ENCODE results near the gene SOCS1. TPM values are rescaled to one million over a fixed set of nuclear protein-coding genes. Genes with fewer than 3 reads are reported as not detected.

SOCS1 gene
- total and polyA plus RNA-seq, 2 of the 8 experiments (the other 6 are each of a cell fraction or from before 2014, with no cell fraction given) = 21.0 to 48.9 TPM

- TF ChIP-seq GTF2F1 (IDR thresholded peaks at IDR 0.05; ENCODE audit: borderline replicate concordance, low read depth, low read length) (no peak), POLR2A (IDR thresholded peaks at IDR 0.05; ENCODE audit: control extremely low read depth in 1 of 2, low read depth in 2 of 2, low read length in 2 of 2) (no peak), KDM4A (IDR thresholded peaks at IDR 0.05; ENCODE audit: low read depth, low read length, severe bottlenecking) (no peak), CHD7 (IDR thresholded peaks at IDR 0.05; ENCODE audit: insufficient replicate concordance, low read length) (no peak), SP4 (IDR thresholded peaks at IDR 0.05; ENCODE audit: low read length) (no peak), YY1 (IDR thresholded peaks at IDR 0.05; ENCODE audit: low read depth, low read length) (no peak), SRF (IDR thresholded peaks at IDR 0.05; ENCODE audit: low read depth, low read length) (no peak), MAX (IDR thresholded peaks at IDR 0.05) (no peak), MAFK (IDR thresholded peaks at IDR 0.05; ENCODE audit: low read depth, low read length) (no peak), NANOG (IDR thresholded peaks at IDR 0.05; ENCODE audit: insufficient read depth, low read depth, low read length, poor library complexity, severe bottlenecking) (no peak)
Observed at GRCh38 chr16:11290102-11290893, 34.3 kb upstream of the SOCS1 start (continued).

Measured in H1 (cell line).